DND-41 (cell line): Measurements from ENCODE around the gene CASP2.

Experiments used
- ATAC-seq: fragments of 200-7000 bp; cut with Tn5 transposase; 3 replicates; pipeline ENCODE4 v1.9.1; 2021; ENCODE audit warnings: low read depth; ENCODE audit not compliant: insufficient read depth
- DNase-seq: peaks from one replicate; pipeline ENCODE4 v3.0.0-alpha.2; 2020
- H2AFZ ChIP-seq: 2 replicates; pipeline ENCODE4 v1.6.0; 2012; ENCODE audit warnings: low read depth, low read length
- H3K27ac ChIP-seq: 2 replicates; pipeline ENCODE4 v1.5.1; 2012; ENCODE audit warnings: low read length, inconsistent platforms
- H3K27me3 ChIP-seq: fragments of 200-600 bp; sonication (generic); 2 replicates; pipeline ENCODE4 v1.6.0; 2012; ENCODE audit warnings: low read length, mild to moderate bottlenecking, inconsistent platforms; ENCODE audit not compliant: insufficient read depth, poor library complexity
- H3K36me3 ChIP-seq: 2 replicates; pipeline ENCODE4 v1.5.1; 2012; ENCODE audit warnings: low read length, inconsistent platforms; ENCODE audit not compliant: insufficient read depth
- H3K4me1 ChIP-seq: 2 replicates; pipeline ENCODE4 v1.5.1; 2012; ENCODE audit warnings: mild to moderate bottlenecking, low read length; ENCODE audit not compliant: insufficient read depth
- H3K4me2 ChIP-seq: 2 replicates; pipeline ENCODE4 v1.6.0; 2012; ENCODE audit warnings: mild to moderate bottlenecking, moderate library complexity, low read length, inconsistent platforms; ENCODE audit not compliant: insufficient read depth
- H3K4me3 ChIP-seq, 2 experiments: fragments of 200-600 bp in 1 of 2; shearing (Covaris generic) in 1 of 2; 2 replicates each; pipeline ENCODE4 v1.5.1; 2012 to 2016; ENCODE audit warnings: inconsistent platforms in 2 of 2, low read length in 2 of 2, mild to moderate bottlenecking in 2 of 2, low read depth in 1 of 2, moderate library complexity in 1 of 2
- H3K79me2 ChIP-seq: 2 replicates; pipeline ENCODE4 v1.6.0; 2012; ENCODE audit warnings: low read length, inconsistent platforms; ENCODE audit not compliant: insufficient read depth
- H3K9ac ChIP-seq: 2 replicates; pipeline ENCODE4 v1.6.0; 2012; ENCODE audit warnings: low read depth, mild to moderate bottlenecking, inconsistent platforms, low read length, moderate library complexity
- H3K9me3 ChIP-seq: 2 replicates; pipeline ENCODE4 v1.5.1; 2012; ENCODE audit warnings: low read length, moderate library complexity, mild to moderate bottlenecking, inconsistent platforms; ENCODE audit not compliant: insufficient read depth, severe bottlenecking
- H4K20me1 ChIP-seq: 2 replicates; pipeline ENCODE4 v1.6.0; 2012; ENCODE audit warnings: low read length; ENCODE audit not compliant: insufficient read depth
- EZH2 ChIP-seq: IDR thresholded peaks from 3 replicates; pipeline ENCODE4 v1.6.1; 2012; ENCODE audit warnings: borderline replicate concordance, low read depth, mild to moderate bottlenecking, moderate library complexity, low read length, inconsistent platforms; ENCODE audit not compliant: severe bottlenecking
- TF ChIP-seq, protein P1 (sequence below): IDR thresholded peaks from 2 replicates; pipeline ENCODE4 v1.5.1; 2012; ENCODE audit warnings: borderline replicate concordance, low read length, moderate library complexity, mild to moderate bottlenecking; ENCODE audit not compliant: poor library complexity, severe bottlenecking; ENCODE audit errors: extremely low read depth

The CASP2 gene

DNA sequence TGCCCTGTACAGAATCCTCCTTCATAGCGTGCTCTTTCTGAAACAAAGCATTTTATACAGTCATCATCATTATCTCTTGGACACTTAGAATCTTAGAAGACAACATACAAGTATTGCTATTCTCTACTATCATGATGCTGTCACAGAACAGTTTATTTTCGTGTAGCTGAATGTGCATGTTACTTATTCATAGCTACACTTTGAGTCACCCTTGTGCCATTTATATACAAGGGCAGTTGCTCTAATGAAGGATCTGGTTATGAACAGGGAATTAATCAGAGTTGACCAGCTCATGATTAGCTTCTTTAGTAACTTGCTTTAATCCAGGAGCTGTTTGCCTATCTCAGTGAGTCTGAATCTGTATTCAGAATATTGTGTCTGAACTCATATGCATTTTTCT is 11.2 kb downstream of the CASP2 start:
- peaks cover 41% of the 10 kb centered on the region; the same call in 1 of the 2 replicates for H4K20me1 ChIP-seq
- H3K27ac ChIP-seq, result no peak overlapping the region
- H3K79me2 ChIP-seq, result peaks cover 45% of the 10 kb centered on the region
- H3K9ac ChIP-seq, result no peak overlapping the region
- no peak overlapping the region for H2AFZ ChIP-seq
- no peak overlapping the region for H3K4me2 ChIP-seq
- DNase-seq, result no peak
- no peaks in the 10 kb centered on the region for H3K9me3 ChIP-seq
- H3K27me3 ChIP-seq, result no peaks in the 10 kb centered on the region
- H3K4me1 ChIP-seq, result peaks cover 11% of the 10 kb centered on the region
- ATAC-seq, result no peak
- H3K36me3 ChIP-seq, result peaks cover 94% of the 10 kb centered on the region
- no peak overlapping the region for H3K4me3 ChIP-seq
- TF ChIP-seq, protein P1, sequence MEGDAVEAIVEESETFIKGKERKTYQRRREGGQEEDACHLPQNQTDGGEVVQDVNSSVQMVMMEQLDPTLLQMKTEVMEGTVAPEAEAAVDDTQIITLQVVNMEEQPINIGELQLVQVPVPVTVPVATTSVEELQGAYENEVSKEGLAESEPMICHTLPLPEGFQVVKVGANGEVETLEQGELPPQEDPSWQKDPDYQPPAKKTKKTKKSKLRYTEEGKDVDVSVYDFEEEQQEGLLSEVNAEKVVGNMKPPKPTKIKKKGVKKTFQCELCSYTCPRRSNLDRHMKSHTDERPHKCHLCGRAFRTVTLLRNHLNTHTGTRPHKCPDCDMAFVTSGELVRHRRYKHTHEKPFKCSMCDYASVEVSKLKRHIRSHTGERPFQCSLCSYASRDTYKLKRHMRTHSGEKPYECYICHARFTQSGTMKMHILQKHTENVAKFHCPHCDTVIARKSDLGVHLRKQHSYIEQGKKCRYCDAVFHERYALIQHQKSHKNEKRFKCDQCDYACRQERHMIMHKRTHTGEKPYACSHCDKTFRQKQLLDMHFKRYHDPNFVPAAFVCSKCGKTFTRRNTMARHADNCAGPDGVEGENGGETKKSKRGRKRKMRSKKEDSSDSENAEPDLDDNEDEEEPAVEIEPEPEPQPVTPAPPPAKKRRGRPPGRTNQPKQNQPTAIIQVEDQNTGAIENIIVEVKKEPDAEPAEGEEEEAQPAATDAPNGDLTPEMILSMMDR, result no peak
- no peak for TF ChIP-seq EZH2

DNA sequence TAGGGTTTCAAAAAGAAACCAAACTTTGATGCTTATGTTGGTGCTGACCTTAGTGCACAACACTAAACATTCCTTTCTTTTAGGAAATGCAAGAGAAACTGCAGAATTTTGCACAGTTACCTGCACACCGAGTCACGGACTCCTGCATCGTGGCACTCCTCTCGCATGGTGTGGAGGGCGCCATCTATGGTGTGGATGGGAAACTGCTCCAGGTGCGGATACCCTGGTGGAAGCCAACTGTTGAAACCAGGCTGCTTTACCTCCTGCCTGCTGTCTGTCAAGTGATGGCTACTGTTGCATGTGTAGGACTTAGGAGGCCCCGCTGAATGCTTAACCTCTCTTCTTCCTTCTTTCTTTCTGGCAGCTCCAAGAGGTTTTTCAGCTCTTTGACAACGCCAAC is 11.7 kb downstream of the CASP2 start:
- Histone ChIP-seq H3K9me3 (no peaks in the 10 kb centered on the region), H3K36me3 (peaks cover 94% of the 10 kb centered on the region), H3K27me3 (no peaks in the 10 kb centered on the region), H4K20me1 (peaks cover 42% of the 10 kb centered on the region), H2AFZ (no peak overlapping the region), H3K27ac (no peak overlapping the region), H3K4me3 (no peak overlapping the region), H3K4me1 (peaks cover 8% of the 10 kb centered on the region), H3K4me2 (no peak overlapping the region), H3K79me2 (peaks cover 40% of the 10 kb centered on the region), H3K9ac (no peak overlapping the region)
- TF ChIP-seq, protein P1, result peak; percentile 77
- TF ChIP-seq EZH2, result no peak
- DNase-seq (peak; percentile 52), ATAC-seq (peak; percentile 83)

DNA sequence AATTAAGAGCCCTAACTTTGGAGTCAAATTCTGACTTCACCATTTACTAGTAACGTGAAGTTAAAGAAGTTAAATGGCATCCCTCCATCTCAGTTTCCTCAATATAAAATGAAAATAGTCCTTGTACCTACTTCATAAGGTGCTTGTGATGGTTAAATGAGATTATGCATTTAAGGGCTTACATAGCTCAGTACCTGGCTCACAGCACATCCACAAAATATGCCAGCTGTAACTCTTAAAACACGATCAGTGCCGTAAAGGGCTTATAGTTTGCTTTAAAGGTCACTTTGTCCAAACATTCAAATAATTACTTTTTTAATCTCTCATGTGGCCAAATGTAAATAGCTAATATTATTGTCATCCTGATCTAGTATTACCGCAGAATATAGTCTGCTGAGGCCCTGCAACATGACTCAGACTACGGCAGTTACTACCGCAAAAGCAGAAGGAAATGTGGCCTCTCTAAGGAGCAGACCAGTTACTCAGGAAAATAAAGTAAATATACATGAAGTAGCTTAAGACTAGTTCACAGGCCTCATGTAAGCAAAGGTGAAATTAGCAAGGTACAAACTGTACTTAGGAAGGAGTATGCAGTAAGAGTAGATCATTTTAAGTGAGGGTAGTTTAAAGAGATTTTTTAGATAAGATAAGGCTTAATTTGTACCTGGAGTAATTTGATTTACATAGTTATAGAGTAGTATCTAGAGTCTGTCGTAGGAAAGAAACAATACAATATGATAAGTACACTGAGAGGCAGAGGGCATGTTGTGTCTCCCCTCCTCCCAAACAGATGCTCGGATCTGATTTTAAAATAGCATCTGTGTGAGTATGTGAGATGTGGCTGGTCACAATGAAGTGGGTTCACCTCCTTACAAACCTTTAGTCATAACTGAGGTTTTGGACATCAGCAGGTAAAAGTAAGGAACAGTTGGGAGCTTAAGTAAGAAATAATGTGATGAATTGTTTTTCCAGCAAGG is 13.1 kb downstream of the CASP2 start:
- TF ChIP-seq, protein P1, result no peak
- TF ChIP-seq EZH2, result no peak
- peaks cover 38% of the 10 kb centered on the region for H4K20me1 ChIP-seq
- H3K27me3 ChIP-seq, result no peaks in the 10 kb centered on the region
- no peaks in the 10 kb centered on the region for H3K4me1 ChIP-seq
- no peak for ATAC-seq
- no peak for DNase-seq
- no peak overlapping the region for H3K27ac ChIP-seq
- H3K9me3 ChIP-seq, result no peaks in the 10 kb centered on the region
- H3K4me3 ChIP-seq, result no peak overlapping the region
- H3K79me2 ChIP-seq, result peaks cover 26% of the 10 kb centered on the region
- H3K36me3 ChIP-seq, result peaks cover 93% of the 10 kb centered on the region
- H3K4me2 ChIP-seq, result no peak overlapping the region
- no peak overlapping the region for H3K9ac ChIP-seq
- no peak overlapping the region for H2AFZ ChIP-seq
